LHCN-M2 (cell line): ENCODE results near the gene TNS3. TPM values are rescaled to one million over a fixed set of nuclear protein-coding genes. Genes with fewer than 3 reads are reported as not detected.
"Not testable (repeated sequence)": the region's sequence is repeated elsewhere in the genome, so short reads cannot be mapped to it uniquely, and the experiment has no call there.

ENCODE experiments used
- DNase-seq: peaks from one replicate; pipeline ENCODE4 v3.0.0-alpha.2; 2012; ENCODE audit warnings: low read depth
- total RNA-seq: library from RNA; depleted of rRNA; stranded (reverse); fragments of >200 nt; gene quantifications from 2 replicates; pipeline ENCODE4 v1.2.3, GENCODE V29; 2014

The TNS3 gene
- total RNA-seq, 1 experiment from 2014 or later: 556 TPM

DNA sequence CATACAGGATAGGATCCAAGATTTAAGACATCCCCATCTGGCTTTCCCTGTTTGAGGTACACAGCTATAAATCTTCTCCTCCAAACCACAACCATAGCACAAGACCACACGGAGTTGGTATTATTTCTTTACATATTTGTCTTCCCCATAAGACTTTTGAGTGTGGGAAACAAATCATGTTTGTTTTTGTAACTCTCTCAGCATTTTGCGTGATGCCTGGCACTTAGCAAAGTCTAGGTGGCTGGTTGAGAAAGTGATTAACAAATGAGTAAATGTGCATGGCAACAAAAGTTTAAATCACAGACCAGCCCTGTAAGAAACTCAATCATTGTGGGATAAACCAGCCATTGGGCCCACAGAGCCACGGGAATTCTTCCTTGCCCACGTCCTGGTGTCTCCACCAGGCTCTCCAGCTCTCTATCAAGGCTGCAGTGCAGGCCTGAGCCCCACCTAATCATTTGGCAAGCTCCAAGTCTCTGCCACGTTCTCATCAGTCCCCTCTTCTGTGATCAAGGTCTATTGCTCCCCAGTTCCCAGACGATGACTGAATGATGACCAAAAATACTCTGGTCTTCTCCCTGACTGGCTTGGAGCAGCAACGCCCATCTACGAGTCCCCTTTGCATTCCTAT lies 317.8 kb downstream of the TNS3 start:
- DNase-seq: no peak

- no peak for DNase-seq
Measured at GRCh38 chr7:47262881-47263280, 319.0 kb downstream of the TNS3 start.

DNA sequence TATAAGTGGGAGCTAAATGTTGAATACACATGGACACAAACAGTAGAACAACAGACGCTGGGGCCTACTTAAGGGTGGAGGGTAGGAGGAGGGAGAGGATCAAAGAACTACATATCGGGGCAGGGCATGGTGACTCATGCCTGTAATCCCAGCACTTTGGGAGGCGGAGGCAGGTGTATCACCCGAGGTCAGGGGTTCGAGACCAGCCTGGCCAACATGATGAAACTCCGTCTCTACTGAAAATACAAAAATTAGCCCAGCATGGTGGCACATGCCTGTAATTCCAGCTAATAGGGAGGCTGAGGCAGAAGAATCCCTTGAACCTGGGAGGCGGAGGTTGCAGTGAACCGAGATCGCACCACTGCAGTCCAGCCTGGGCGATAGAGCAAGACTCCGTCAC lies 319.8 kb downstream of the TNS3 start:
- not testable (repeated sequence) for DNase-seq

- DNase-seq: no peak
Measured at GRCh38 chr7:47260270-47260669, 321.6 kb downstream of the TNS3 start.

- DNase-seq: no peak
Measured at GRCh38 chr7:47259682-47260081, 322.2 kb downstream of the TNS3 start.

DNA sequence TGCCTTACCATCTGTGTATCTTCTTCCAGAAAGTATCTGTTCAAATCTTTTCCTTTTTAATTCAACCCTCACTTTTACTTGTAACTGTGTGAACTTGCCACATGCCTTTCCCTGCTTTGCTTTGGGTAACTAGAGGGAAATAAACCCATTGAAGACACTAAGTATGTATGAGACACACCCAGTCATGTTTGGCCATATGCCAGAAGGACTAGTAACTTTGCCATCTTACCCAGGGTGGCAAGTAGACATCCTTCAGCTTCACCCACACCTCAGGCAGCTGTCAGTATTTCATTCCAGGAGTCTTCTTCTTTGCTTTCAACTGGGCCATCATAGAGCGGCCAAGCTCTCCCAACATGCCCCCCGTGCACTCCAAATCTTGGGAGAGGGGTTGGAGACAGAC lies 323.1 kb downstream of the TNS3 start:
- DNase-seq: peak; percentile 42

DNA sequence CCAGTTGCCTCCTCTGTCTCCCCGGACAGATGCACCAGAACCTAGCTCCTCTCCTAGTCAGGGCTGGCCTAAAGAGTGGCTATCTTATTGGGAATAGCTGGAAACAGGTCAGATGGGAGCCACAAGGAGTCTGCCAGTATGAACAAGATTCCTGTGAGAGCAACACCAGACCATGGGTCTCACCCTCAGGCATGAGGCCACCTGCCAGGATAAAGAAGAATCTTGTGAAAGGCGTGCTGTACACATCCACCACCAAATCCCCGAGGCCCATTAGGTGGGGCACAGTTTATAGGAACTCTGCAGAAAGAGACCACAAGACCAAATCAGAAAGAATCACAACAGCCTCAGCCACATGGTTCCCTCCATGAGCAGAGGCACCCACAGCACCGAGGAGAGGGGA lies 325.9 kb downstream of the TNS3 start:
- DNase-seq: peak; percentile 52

- DNase-seq: peak; percentile 79
Measured at GRCh38 chr7:47255441-47255840, 326.5 kb downstream of the TNS3 start.

GRCh38 chr7:47255007-47255406 lies 326.9 kb downstream of the TNS3 start:
- DNase-seq: no peak

DNA sequence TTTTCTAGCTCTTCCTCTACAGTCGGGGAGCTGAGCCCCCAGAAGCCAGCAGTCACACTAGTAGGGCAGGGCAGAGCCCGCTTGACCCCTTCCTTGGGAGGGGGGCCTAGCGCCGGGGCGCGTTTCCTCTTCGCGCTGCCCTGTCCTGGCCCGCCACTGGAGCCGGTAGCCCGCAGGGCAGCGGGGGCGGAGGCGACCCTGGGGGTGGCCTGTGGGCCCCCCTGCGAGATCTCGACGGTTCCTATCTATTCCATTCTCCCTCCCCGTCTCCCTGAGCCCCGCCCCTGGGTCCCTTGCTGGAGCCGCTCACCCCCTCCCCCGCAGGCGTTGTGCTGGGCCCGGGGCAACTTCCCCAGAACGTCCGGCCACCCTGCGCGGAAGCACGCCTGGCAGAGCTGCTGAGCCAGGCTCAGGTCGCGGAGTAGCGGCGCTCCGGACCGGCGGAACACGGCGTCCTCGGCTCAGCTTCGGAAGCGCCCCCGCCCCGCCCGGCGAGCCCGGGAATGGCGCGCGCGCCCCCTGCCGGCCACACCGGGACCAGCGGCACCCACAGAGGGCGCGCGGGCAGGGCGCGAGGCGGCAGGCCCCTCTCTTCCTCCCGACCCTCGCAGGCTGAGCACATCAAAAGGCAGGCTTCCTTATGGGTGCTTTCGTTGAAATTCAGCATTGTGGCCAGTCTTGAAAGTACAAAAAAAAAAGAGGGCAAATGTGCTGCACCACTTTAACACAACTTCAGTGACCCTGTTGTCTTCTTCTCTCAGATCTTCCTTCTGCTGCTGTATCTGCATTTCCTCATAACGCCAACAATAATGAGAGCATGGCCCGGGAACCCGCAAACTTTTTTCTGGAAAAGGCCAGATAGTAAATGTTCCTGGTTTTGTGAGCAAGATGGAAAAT lies 327.6 kb downstream of the TNS3 start:
- DNase-seq: peak; percentile 70

- peak; percentile 87 for DNase-seq
Measured at GRCh38 chr7:47253650-47254080, 328.2 kb downstream of the TNS3 start.

GRCh38 chr7:47252675-47253074 lies 329.2 kb downstream of the TNS3 start:
- DNase-seq: no peak

GRCh38 chr7:47249361-47249760 lies 332.6 kb downstream of the TNS3 start:
- no peak for DNase-seq

GRCh38 chr7:47248797-47249196 lies 333.1 kb downstream of the TNS3 start:
- DNase-seq: no peak

- no peak for DNase-seq
Measured at GRCh38 chr7:47247132-47247531, 334.8 kb downstream of the TNS3 start.

DNA sequence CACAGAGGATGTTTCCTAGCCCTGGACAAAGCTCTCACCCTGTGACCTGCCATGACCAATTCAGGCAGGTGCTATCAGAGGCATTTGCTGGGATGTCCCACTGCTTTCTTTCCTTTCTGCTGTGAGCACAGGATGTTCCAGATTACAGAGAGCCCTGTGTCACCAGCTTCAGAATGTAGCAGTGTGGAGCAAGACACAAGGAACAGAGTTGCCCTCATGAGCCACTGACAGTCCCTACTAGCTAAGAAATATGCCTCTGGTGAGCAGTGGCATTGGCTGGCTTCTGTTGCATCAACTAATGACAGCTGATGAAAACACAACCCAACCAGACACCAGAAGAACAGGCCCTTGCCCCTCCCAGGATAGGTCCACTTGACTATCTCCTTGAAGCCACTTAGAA lies 337.2 kb downstream of the TNS3 start:
- DNase-seq: no peak

DNA sequence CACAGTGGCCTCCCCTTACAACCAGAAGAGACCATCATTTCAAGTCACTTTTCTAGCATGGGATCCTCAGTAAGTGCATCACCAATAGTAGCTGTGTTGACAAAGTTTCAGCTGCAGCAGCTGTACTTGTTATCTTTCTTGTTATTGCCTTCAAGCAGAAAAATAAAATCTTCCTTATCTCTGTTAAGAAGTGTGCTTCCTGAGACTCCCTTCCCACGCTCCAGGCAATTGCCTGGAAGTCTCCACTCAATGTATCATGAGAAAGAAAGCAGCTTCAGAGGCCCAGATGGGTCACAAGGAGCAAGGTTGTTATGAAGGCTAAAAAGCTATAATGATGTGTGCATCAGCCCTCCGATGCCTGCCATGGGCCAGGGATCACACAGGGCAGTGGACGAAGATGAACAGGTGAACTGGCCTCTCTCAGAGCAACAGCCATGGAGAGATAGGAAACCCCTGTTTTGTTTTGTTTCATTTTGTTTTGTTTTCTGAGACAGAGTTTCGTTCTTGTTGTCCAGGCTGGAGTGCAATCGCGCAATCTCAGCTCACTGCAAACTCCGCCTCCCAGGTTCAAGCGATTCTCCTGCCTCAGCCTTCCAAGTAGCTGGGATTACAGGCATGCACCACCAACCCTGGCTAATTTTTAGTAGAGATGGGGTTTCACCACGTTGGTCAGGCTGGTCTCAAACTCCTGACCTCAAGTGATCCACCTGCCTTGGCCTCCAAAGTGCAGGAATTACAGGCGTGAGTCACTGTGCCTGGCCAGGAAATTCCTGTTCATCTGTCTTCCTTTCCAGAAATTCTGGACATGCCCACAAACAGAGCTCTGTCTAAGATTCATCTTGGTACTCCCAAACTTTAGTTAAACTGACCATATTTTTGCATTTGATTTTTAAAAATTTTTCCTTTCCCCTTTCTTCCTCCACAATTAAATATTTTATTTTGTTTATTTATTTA lies 340.5 kb downstream of the TNS3 start:
- DNase-seq: peak; percentile 49

- DNase-seq: no peak
Measured at GRCh38 chr7:47239931-47240421, 341.9 kb downstream of the TNS3 start.

GRCh38 chr7:47239034-47239433 lies 342.9 kb downstream of the TNS3 start:
- no peak for DNase-seq

- DNase-seq: peak; percentile 71
Measured at GRCh38 chr7:47236480-47237129, 345.3 kb downstream of the TNS3 start.

- DNase-seq: no peak
Measured at GRCh38 chr7:47233996-47234395, 347.9 kb downstream of the TNS3 start.
